Loucy (cell line): ENCODE data around the gene RPL38.

Experiments
- EZH2phosphoT487 ChIP-seq: fragments of 200-600 bp; IDR thresholded peaks from 2 replicates; pipeline ENCODE4 v1.6.1; 2018; ENCODE audit warnings: antibody characterized with exemption, mild to moderate bottlenecking, moderate library complexity, borderline replicate concordance
- TF ChIP-seq, protein P1 (sequence below): fragments of 200-600 bp; sonication (generic); conservative IDR thresholded peaks from 2 replicates; pipeline ENCODE4 v1.5.1; 2014; ENCODE audit warnings: mild to moderate bottlenecking, antibody characterized with exemption, low read length

DNA sequence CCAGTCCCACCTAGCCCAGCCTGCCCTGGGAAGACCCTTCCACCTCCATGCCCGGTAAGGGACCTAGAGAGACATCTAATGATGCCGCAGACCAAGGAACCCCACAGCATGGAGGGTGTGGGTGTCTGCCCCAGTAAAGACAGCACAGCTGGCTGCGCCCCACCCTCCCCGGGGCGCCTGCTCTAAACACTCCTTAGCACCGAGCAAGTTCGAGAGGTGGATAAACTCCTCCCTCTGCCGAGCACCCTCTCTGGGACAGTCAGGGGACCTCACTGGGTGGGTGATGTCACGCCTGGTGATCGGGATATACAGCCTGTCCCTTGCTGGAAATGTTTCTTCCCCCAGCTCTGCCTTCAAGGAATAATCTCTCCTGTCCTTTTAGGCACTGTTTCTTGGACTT is 53.8 kb downstream of the RPL38 start:
- TF ChIP-seq, protein P1, sequence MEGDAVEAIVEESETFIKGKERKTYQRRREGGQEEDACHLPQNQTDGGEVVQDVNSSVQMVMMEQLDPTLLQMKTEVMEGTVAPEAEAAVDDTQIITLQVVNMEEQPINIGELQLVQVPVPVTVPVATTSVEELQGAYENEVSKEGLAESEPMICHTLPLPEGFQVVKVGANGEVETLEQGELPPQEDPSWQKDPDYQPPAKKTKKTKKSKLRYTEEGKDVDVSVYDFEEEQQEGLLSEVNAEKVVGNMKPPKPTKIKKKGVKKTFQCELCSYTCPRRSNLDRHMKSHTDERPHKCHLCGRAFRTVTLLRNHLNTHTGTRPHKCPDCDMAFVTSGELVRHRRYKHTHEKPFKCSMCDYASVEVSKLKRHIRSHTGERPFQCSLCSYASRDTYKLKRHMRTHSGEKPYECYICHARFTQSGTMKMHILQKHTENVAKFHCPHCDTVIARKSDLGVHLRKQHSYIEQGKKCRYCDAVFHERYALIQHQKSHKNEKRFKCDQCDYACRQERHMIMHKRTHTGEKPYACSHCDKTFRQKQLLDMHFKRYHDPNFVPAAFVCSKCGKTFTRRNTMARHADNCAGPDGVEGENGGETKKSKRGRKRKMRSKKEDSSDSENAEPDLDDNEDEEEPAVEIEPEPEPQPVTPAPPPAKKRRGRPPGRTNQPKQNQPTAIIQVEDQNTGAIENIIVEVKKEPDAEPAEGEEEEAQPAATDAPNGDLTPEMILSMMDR: no peak
- TF ChIP-seq EZH2phosphoT487: no peak
